ENCODE data around the gene ABCC2.

DNA sequence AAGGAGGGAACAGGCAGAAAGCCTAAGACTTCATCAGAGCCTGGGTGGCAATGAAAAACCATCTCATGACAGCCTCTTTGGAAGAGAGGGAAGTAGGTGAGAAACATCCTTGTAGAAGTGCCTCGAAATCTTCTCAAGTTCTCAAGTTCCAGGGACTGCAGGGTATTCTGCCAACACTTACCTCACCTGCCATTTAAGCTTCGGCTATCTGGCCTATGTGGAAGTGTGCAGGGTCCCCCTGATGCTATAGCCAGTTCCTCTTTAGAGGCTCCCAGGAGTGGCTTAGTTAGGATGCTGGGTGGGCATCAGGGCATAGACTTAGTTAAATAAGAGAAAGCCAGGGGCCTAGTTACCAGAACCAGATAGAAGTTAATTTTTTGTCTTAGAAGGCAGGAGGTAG lies 27.0 kb downstream of the ABCC2 start:
- TF ChIP-seq CTCF (IDR thresholded peaks at IDR 0.05; ENCODE audit: low read depth, low read length), result no peak
- TF ChIP-seq EZH2phosphoT487 (IDR thresholded peaks at IDR 0.05; ENCODE audit: low read depth), result no peak

Data from OCI-LY3 (cell line).